Bladder microvascular endothelial cell (primary cell): ENCODE data around the gene ADAMTS20. TPM values are rescaled to one million over a fixed set of nuclear protein-coding genes. Genes with fewer than 3 reads are reported as not detected.

Experiments
- total RNA-seq: library from RNA; depleted of rRNA; stranded (reverse); fragments of >200 nt; gene quantifications from 2 replicates; pipeline ENCODE4 v1.2.3, GENCODE V29; 2014

ADAMTS20 gene
- total RNA-seq, result not detected in 2 replicates

GRCh38 chr12:43551971-43552559, at the start of gene ADAMTS20:
Gene ADAMTS20 (minus strand): TSS chr12:43552203. CDS start chr12:43551921, 282 bp downstream.

Other genes with a start within 250 kb of the ADAMTS20 start
- gene PUS7L, start 206.6 kb upstream of the ADAMTS20 start, total RNA-seq, result 5.2 and 15.7 TPM in 2 replicates
- 11.7 and 20.9 TPM in 2 replicates for gene IRAK4, start 206.7 kb upstream of the ADAMTS20 start, total RNA-seq